CD4-positive, alpha-beta T cell treated with Interleukin-15 for 4 hours (primary cell): Measurements from ENCODE around the gene SLC13A4.
"Not testable (repeated sequence)": the region's sequence is repeated elsewhere in the genome, so short reads cannot be mapped to it uniquely, and the experiment has no call there.

Experiments
- DNase-seq: peaks from one replicate; pipeline ENCODE4 v3.0.0-alpha.2; 2020; ENCODE audit warnings: low spot score

SLC13A4 gene

GRCh38 chr7:135693558-135693957, 34.4 kb downstream of the SLC13A4 start:
- no peak for DNase-seq

- not testable (repeated sequence) for DNase-seq
Observed at GRCh38 chr7:135692606-135693005, 35.4 kb downstream of the SLC13A4 start.

- DNase-seq = no peak
Observed at GRCh38 chr7:135692055-135692454, 35.9 kb downstream of the SLC13A4 start.

- no peak for DNase-seq
Observed at GRCh38 chr7:135690566-135690965, 37.4 kb downstream of the SLC13A4 start.

GRCh38 chr7:135687466-135687865, 40.5 kb downstream of the SLC13A4 start:
- no peak for DNase-seq

- DNase-seq = no peak
Observed at GRCh38 chr7:135685306-135686084, 42.5 kb downstream of the SLC13A4 start.

- DNase-seq = no peak
Observed at GRCh38 chr7:135684699-135685098, 43.3 kb downstream of the SLC13A4 start.

GRCh38 chr7:135684136-135684535, 43.9 kb downstream of the SLC13A4 start:
- no peak for DNase-seq

- no peak for DNase-seq
Observed at GRCh38 chr7:135683609-135684008, 44.4 kb downstream of the SLC13A4 start.

GRCh38 chr7:135682191-135682590, 45.8 kb downstream of the SLC13A4 start:
- DNase-seq = no peak

GRCh38 chr7:135681762-135682161, 46.2 kb downstream of the SLC13A4 start:
- no peak for DNase-seq

GRCh38 chr7:135678612-135679575, 49.1 kb downstream of the SLC13A4 start:
- no peak for DNase-seq

GRCh38 chr7:135673360-135673706, 54.7 kb downstream of the SLC13A4 start:
- no peak for DNase-seq

- DNase-seq = no peak
Observed at GRCh38 chr7:135672560-135673359, 55.2 kb downstream of the SLC13A4 start.

- DNase-seq = no peak
Observed at GRCh38 chr7:135670179-135670578, 57.8 kb downstream of the SLC13A4 start.

- no peak for DNase-seq
Observed at GRCh38 chr7:135669774-135670173, 58.2 kb downstream of the SLC13A4 start.

GRCh38 chr7:135668852-135669395, 59.1 kb downstream of the SLC13A4 start:
- not testable (repeated sequence) for DNase-seq

- DNase-seq = not testable (repeated sequence)
Observed at GRCh38 chr7:135667626-135668025, 60.4 kb downstream of the SLC13A4 start.

GRCh38 chr7:135666846-135667245, 61.1 kb downstream of the SLC13A4 start:
- DNase-seq = no peak

- DNase-seq = no peak
Observed at GRCh38 chr7:135666156-135666555, 61.8 kb downstream of the SLC13A4 start.

- DNase-seq = no peak
Observed at GRCh38 chr7:135665042-135665441, 62.9 kb downstream of the SLC13A4 start.

GRCh38 chr7:135664046-135664589, 63.9 kb downstream of the SLC13A4 start:
- DNase-seq = no peak
